ENCODE results near the gene PRODH2.
A peak's percentile ranks its signal among the peaks of the same experiment; 100 is the strongest.
"Not testable (repeated sequence)": the region's sequence is repeated elsewhere in the genome, so short reads cannot be mapped to it uniquely, and the experiment has no call there.

The PRODH2 gene

DNA sequence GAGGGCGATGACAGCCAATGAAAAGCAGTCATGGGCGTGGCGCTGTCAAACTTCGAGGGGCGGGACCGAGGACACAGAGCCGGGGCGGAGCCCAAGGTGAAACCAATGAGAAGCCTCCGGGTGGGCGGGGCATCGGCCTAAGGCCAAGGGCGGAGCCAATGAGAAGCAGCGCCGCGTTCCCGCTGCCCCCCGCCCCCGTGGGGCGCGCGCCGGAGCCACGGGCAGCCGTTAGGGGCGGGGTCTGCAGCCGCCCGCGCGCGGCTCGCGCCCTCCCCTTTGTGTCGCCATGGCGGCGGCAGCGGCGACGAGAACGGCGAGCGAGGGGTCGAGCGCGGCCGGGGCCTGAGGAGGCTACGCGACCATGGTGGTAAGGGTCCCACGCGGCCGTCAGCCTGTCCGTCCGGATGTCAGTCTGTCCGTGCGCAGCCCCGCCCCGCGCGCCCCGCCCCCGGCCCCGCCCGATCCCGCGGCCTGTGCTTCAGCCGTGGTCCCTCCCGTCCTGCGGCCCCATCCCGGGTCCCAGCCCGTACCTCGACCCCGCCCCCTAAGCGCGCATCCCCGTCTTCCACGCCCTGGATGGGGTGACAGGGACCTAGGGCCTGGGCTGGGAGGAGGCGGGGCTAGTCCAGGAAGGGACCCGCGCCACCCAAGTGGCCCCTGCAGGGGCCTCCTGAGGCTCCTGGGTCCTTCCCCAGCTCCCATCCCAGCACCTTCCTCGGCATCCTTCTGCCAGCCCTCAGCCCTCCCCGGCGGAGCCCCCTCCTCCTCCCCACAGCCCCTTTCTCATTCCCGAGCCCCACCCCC lies 37.1 kb downstream of the PRODH2 start, which contains the start of gene ARHGAP33:
ARHGAP33 (plus strand) TSS at position 267 of the 804 bp plus-strand sequence; CDS start at position 362, 95 bp downstream.
- TF ChIP-seq, protein P1, sequence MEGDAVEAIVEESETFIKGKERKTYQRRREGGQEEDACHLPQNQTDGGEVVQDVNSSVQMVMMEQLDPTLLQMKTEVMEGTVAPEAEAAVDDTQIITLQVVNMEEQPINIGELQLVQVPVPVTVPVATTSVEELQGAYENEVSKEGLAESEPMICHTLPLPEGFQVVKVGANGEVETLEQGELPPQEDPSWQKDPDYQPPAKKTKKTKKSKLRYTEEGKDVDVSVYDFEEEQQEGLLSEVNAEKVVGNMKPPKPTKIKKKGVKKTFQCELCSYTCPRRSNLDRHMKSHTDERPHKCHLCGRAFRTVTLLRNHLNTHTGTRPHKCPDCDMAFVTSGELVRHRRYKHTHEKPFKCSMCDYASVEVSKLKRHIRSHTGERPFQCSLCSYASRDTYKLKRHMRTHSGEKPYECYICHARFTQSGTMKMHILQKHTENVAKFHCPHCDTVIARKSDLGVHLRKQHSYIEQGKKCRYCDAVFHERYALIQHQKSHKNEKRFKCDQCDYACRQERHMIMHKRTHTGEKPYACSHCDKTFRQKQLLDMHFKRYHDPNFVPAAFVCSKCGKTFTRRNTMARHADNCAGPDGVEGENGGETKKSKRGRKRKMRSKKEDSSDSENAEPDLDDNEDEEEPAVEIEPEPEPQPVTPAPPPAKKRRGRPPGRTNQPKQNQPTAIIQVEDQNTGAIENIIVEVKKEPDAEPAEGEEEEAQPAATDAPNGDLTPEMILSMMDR (conservative IDR thresholded peaks at IDR 0.05): no peak
- TF ChIP-seq ZFX (IDR thresholded peaks at IDR 0.05): peak; percentile 51; the same call in 1 of the 2 replicates
- peak within 1 kb of the TSS; percentile 84 for H3K27ac ChIP-seq

GRCh38 chr19:35775046-35775297 lies 37.7 kb downstream of the PRODH2 start:
- TF ChIP-seq, protein P1 (conservative IDR thresholded peaks at IDR 0.05): no peak
- TF ChIP-seq ZFX (IDR thresholded peaks at IDR 0.05): no peak
- peak overlapping the region; percentile 84; the same call in 1 of the 2 replicates for H3K27ac ChIP-seq

DNA sequence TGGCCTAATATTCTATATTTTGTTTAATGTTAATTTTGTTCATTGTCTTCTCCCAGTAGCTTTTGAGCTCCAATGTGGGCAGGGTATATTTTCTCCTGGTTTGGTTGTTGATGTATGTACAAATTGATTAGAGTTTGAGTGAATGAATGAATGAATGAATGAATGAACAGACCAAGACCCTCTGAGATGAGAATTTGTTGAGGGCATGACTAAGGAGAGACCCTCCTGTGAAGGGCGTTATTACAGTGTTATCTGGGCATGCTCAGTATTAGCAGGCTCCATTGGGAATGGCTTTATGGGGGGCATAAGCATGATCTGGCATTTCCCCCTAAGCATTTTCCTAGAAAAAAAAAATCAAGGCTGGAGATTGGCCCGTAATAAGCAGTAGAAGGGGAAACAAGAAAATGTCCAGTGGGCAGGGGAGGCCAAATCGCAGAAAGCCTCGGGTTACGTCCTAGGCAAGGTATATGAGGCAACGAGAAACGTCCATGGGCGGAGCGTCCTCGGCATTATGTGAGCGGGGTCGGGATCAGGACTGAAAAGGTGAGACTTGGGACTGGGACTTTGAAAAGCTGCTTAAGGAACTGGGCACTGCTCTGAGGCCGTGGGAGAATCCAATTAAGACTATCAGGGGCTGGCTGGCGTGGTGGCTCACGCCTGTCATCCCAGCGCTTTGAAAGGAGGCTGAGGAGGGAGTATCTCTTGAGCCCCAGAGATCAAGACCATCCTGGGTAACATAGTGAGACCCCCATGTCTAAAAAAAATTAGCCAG lies 38.2 kb downstream of the PRODH2 start:
- H3K27ac ChIP-seq: peak overlapping the region; percentile 84; the same call in 1 of the 2 replicates
- TF ChIP-seq ZFX (IDR thresholded peaks at IDR 0.05): no peak
- TF ChIP-seq, protein P1 (conservative IDR thresholded peaks at IDR 0.05): no peak

GRCh38 chr19:35773020-35773806 lies 39.4 kb downstream of the PRODH2 start:
- H3K27ac ChIP-seq: no peak overlapping the region
- TF ChIP-seq ZFX (IDR thresholded peaks at IDR 0.05): no peak
- TF ChIP-seq, protein P1 (conservative IDR thresholded peaks at IDR 0.05): no peak

DNA sequence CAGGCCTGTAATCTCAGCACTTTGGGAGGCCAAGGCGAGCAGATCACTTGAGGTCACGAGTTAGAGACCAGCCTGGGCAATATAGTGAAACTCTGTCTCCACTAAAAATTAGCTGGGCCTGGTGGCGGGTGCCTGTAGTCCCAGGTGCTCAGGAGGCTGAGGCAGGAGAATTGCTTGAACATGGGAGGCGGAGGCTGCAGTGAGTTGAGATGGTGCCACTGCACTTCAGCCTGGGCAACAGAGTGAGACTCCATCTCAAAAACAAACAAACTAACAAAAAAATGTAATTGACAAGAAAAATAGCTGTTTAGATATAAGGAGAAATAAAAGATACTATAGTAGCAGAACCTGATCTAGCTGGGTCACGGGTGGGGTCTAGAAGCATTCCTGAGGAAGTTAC lies 40.3 kb downstream of the PRODH2 start:
- H3K27ac ChIP-seq: not testable (repeated sequence)

- TF ChIP-seq ZFX (IDR thresholded peaks at IDR 0.05): no peak
- TF ChIP-seq, protein P1 (conservative IDR thresholded peaks at IDR 0.05): no peak
- no peak overlapping the region for H3K27ac ChIP-seq
Measured at GRCh38 chr19:35768082-35768421, 44.6 kb downstream of the PRODH2 start.

DNA sequence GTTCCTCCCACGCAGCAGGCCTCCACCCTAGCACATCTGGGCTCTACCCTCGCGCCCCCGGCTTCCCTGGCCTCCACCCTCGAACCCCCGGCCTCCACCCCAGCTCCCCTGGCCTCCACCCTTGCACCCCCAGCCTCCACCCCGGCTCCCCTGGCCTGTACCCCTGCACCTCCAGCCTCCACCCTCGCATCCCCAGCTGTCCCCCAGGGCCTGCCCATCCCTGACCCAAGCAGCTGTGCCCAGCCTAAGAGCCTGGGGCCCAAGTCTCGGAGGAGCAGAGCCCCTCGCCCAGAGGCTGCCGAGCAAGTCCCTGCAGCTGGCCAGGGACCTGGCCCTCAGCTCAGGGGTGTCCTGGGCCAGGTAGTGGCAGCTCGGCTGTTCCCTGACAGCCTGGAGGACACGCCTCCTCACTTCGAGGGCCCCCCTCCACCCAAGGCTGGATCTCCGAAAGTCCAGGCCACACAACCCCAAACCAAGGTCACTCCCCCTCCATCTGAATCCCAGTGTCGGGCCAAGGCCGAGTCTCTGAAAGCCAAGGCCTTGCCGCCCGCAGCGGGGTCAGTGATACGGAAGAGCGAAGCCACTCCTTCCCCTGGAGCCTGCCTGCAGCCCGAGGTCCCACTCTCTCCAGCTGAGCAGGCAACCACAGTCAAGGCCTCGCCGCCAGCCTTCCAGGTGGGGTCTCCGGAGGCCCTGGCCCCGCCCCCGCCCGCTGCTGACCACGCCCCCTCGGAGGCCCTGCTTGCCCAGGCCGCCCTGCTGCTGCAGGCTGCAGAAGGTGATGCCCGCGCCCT lies 45.2 kb downstream of the PRODH2 start:
- TF ChIP-seq, protein P1 (conservative IDR thresholded peaks at IDR 0.05): no peak
- no peak for TF ChIP-seq ZFX (IDR thresholded peaks at IDR 0.05)

More for the DNA sequence above, 45.2 kb downstream of the PRODH2 start:
- no peak overlapping the region for H3K27ac ChIP-seq

Measured in C4-2B (cell line).